ENCODE results near the gene ADAMTS17. TPM values are rescaled to one million over a fixed set of nuclear protein-coding genes. Genes with fewer than 3 reads are reported as not detected.

ADAMTS17 gene
- total RNA-seq, 1 donor from 2014 or later, result 2.3 TPM

DNA sequence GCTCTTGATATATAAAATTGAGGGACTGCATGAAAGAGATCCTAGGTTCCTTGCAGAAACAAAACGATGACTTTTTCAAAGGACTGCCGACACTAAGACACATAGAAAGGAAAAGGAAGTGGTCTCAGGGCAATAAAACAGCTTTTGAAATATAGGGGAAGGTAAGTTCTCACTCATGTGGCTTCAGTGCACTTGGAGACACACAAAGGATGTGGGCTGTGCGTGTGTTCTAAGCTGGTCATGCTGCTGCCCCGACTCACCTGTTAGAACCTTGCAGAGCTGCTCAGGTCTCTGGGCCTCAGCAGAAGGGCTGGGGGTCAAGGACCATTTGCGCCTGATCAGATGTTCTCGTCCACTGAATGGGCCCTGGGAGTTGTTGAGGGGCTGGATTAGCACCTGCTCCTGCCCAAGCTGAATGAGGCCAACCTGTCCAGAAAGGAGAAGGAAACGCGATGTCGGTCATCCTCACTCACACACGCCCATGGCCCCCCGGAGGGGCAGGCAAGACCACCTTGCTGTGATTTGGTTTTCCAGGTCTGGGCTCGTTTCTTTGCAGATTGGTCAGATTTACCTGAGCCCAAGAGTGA lies 11.1 kb downstream of the ADAMTS17 start:
- no peak for TF ChIP-seq CTCF (IDR thresholded peaks at IDR 0.05; ENCODE audit: insufficient read depth, low read length, poor library complexity, severe bottlenecking)
- no peak for DNase-seq (ENCODE audit: low read depth)
- H3K27me3 ChIP-seq (ENCODE audit: control insufficient read depth, insufficient read depth, low read length), result no peaks in the 10 kb centered on the region
- no peak overlapping the region for H3K4me3 ChIP-seq (ENCODE audit: low read depth, low read length)
- no peaks in the 10 kb centered on the region for H3K36me3 ChIP-seq (ENCODE audit: control insufficient read depth, insufficient read depth, low read length)

DNA sequence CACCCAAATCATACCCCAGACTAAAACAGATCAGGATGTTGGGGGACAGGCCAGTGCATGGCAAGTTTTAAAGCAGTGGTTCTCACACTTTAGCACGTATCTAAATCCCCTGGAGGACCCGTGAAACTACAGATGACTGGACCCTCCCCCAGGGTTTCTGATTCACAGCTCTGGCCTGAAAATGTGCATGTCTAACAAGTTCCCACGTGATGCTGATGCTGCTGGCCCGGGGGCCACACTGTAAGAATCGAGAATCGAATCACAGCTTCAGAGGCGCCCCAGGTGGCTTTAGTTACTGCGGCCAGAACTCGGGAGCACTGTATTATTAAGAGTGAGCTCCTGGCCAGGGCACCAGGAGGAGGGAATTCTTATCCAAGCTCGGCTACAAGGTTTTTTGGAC lies 11.6 kb downstream of the ADAMTS17 start:
- Histone ChIP-seq H3K4me3 (ENCODE audit: low read depth, low read length) (no peak overlapping the region), H3K36me3 (ENCODE audit: control insufficient read depth, insufficient read depth, low read length) (no peaks in the 10 kb centered on the region), H3K27me3 (ENCODE audit: control insufficient read depth, insufficient read depth, low read length) (no peaks in the 10 kb centered on the region)
- no peak for TF ChIP-seq CTCF (IDR thresholded peaks at IDR 0.05; ENCODE audit: insufficient read depth, low read length, poor library complexity, severe bottlenecking)
- DNase-seq (ENCODE audit: low read depth), result no peak

DNA sequence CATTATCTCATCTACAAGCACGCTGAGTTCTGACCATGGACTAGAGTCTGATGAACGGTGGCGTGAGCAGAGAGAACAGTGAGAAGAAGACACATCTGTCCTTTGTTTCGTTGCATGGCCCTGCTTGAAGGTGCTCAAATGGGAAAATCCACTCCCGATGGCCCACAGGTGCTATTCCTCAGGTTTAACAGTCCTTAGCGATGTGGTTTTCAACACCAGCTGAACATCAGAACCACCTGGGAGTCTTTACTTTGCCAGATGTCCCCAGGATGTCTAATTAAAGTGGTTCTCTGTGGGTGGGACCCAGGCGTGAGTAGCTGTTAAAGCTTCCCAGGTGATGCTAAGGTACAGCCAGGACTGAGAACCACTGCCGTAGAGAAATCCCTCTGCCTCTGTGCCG lies 13.0 kb downstream of the ADAMTS17 start:
- Histone ChIP-seq H3K4me3 (ENCODE audit: low read depth, low read length) (no peak overlapping the region), H3K27me3 (ENCODE audit: control insufficient read depth, insufficient read depth, low read length) (no peaks in the 10 kb centered on the region), H3K36me3 (ENCODE audit: control insufficient read depth, insufficient read depth, low read length) (no peaks in the 10 kb centered on the region)
- no peak for TF ChIP-seq CTCF (IDR thresholded peaks at IDR 0.05; ENCODE audit: insufficient read depth, low read length, poor library complexity, severe bottlenecking)
- no peak for DNase-seq (ENCODE audit: low read depth)

DNA sequence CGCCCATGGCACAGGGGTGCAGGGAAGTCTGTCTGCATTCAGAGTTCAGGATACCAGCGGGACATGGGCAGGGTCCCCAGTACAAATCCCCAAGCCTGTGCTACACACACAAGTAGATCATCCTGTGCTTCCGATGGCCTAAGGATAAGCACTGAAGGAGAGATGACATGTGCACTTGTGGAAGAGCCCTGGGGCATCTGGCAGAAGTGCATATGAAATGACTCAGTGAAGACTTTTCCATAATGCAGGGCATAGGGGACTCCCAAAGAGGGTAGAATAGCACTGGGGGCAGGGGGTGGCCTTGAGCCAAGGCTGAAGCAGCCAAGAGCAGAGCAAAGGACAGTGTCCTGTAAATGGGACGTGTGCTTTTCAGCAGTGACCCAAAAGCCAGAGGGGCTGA lies 22.9 kb downstream of the ADAMTS17 start:
- Histone ChIP-seq H3K4me3 (ENCODE audit: low read depth, low read length) (no peak overlapping the region), H3K36me3 (ENCODE audit: control insufficient read depth, insufficient read depth, low read length) (no peaks in the 10 kb centered on the region), H3K27me3 (ENCODE audit: control insufficient read depth, insufficient read depth, low read length) (no peaks in the 10 kb centered on the region)
- DNase-seq (ENCODE audit: low read depth), result no peak
- no peak for TF ChIP-seq CTCF (IDR thresholded peaks at IDR 0.05; ENCODE audit: insufficient read depth, low read length, poor library complexity, severe bottlenecking)

- Histone ChIP-seq H3K4me3 (ENCODE audit: low read depth, low read length) (no peak overlapping the region), H3K36me3 (ENCODE audit: control insufficient read depth, insufficient read depth, low read length) (no peaks in the 10 kb centered on the region), H3K27me3 (ENCODE audit: control insufficient read depth, insufficient read depth, low read length) (no peaks in the 10 kb centered on the region)
- no peak for TF ChIP-seq CTCF (IDR thresholded peaks at IDR 0.05; ENCODE audit: insufficient read depth, low read length, poor library complexity, severe bottlenecking)
- no peak for DNase-seq (ENCODE audit: low read depth)
These were observed 26.9 kb downstream of the ADAMTS17 start for GRCh38 chr15:100314809-100315400.
